Mesenchymal stem cell (in vitro differentiated cells and primary cell): ENCODE data around the gene ANTKMT.

Experiments
- DNase-seq: peaks from one replicate; pipeline ENCODE4 v3.0.0-alpha.2; 2013
- H2AFZ ChIP-seq: one replicate; pipeline ENCODE4 v1.6.1; 2013; ENCODE audit warnings: low read depth, mild to moderate bottlenecking, control low read depth, inconsistent platforms, low read length, moderate library complexity
- H2AK5ac ChIP-seq: 2 replicates; pipeline ENCODE4 v1.6.1; 2013; ENCODE audit warnings: low read length, moderate library complexity, mild to moderate bottlenecking, inconsistent platforms; ENCODE audit not compliant: severe bottlenecking
- H2BK120ac ChIP-seq: one replicate; pipeline ENCODE4 v1.6.1; 2013; ENCODE audit warnings: low read depth, mild to moderate bottlenecking, inconsistent platforms, low read length, moderate library complexity
- H2BK12ac ChIP-seq, 2 experiments: one replicate each; pipeline ENCODE4 v1.6.1; 2013; ENCODE audit warnings: inconsistent platforms in 2 of 2, low read length in 2 of 2, mild to moderate bottlenecking in 2 of 2, moderate library complexity in 2 of 2, control low read depth in 1 of 2
- H2BK15ac ChIP-seq: one replicate; pipeline ENCODE4 v1.6.1; 2013; ENCODE audit warnings: mild to moderate bottlenecking, low read depth, inconsistent platforms; ENCODE audit not compliant: poor library complexity, severe bottlenecking
- H2BK5ac ChIP-seq: 2 replicates; pipeline ENCODE4 v1.6.1; 2013; ENCODE audit warnings: low read depth, mild to moderate bottlenecking, low read length, control low read depth, inconsistent platforms; ENCODE audit not compliant: poor library complexity, severe bottlenecking
- H3K14ac ChIP-seq, 2 experiments: one replicate each; pipeline ENCODE4 v1.6.1; 2013; ENCODE audit warnings: inconsistent platforms in 2 of 2, low read length in 2 of 2, control low read depth in 1 of 2, mild to moderate bottlenecking in 1 of 2, moderate library complexity in 1 of 2
- H3K18ac ChIP-seq, 2 experiments: one replicate each; pipeline ENCODE4 v1.6.1; 2013; ENCODE audit warnings: inconsistent platforms in 2 of 2, low read length in 2 of 2, control low read depth in 1 of 2, low read depth in 1 of 2, mild to moderate bottlenecking in 1 of 2
- H3K23ac ChIP-seq, 2 experiments: one replicate each; pipeline ENCODE4 v1.6.1; 2013; ENCODE audit warnings: inconsistent platforms in 2 of 2, low read length in 2 of 2, mild to moderate bottlenecking in 2 of 2, moderate library complexity in 2 of 2, control low read depth in 1 of 2
- H3K27ac ChIP-seq: 2 replicates; pipeline ENCODE4 v1.5.1; 2013; ENCODE audit warnings: mild to moderate bottlenecking, moderate library complexity, low read length, control low read depth, inconsistent platforms; ENCODE audit not compliant: poor library complexity, severe bottlenecking
- H3K27me3 ChIP-seq, 2 experiments: 2 replicates each; pipeline versions ENCODE4 v1.6.1 to v1.7.0; 2013; ENCODE audit warnings: low read length in 2 of 2, mild to moderate bottlenecking in 2 of 2, moderate library complexity in 2 of 2, control low read depth in 1 of 2, inconsistent platforms in 1 of 2; ENCODE audit not compliant: control insufficient read depth in 1 of 2, insufficient read depth in 1 of 2
- H3K36me3 ChIP-seq, 2 experiments: 2 replicates each; pipeline versions ENCODE4 v1.6.1 to v1.7.0; 2013; ENCODE audit warnings: low read length in 2 of 2, control low read depth in 1 of 2, inconsistent platforms in 1 of 2, low read depth in 1 of 2, mild to moderate bottlenecking in 1 of 2; ENCODE audit not compliant: insufficient read depth in 2 of 2, control insufficient read depth in 1 of 2
- H3K4ac ChIP-seq, 2 experiments: one replicate each; pipeline ENCODE4 v1.6.1; 2013; ENCODE audit warnings: inconsistent platforms in 2 of 2, low read length in 2 of 2, mild to moderate bottlenecking in 2 of 2, moderate library complexity in 2 of 2, control low read depth in 1 of 2, low read depth in 1 of 2
- H3K4me1 ChIP-seq: 2 replicates; pipeline ENCODE4 v1.6.1; 2013; ENCODE audit warnings: low read depth, low read length, control low read depth; ENCODE audit not compliant: control insufficient read depth, insufficient read depth
- H3K4me2 ChIP-seq: 2 replicates; pipeline ENCODE4 v1.6.1; 2013; ENCODE audit warnings: low read length, mild to moderate bottlenecking, inconsistent platforms; ENCODE audit not compliant: poor library complexity, severe bottlenecking
- H3K4me3 ChIP-seq, 2 experiments: 2 replicates each; pipeline versions ENCODE4 v1.5.1 to v1.7.0; 2013; ENCODE audit warnings: low read length in 2 of 2, mild to moderate bottlenecking in 2 of 2, control low read depth in 1 of 2, low read depth in 1 of 2; ENCODE audit not compliant: insufficient read depth in 1 of 2
- H3K79me1 ChIP-seq: replicated peaks from 2 replicates; pipeline ENCODE4 v1.6.1; 2013; ENCODE audit warnings: mild to moderate bottlenecking, control low read depth, low read length, inconsistent platforms; ENCODE audit not compliant: poor library complexity, severe bottlenecking
- H3K9ac ChIP-seq: 2 replicates; pipeline ENCODE4 v1.7.0; 2013; ENCODE audit warnings: mild to moderate bottlenecking, low read length, moderate library complexity
- H3K9me3 ChIP-seq: 2 replicates; pipeline ENCODE4 v1.7.0; 2013; ENCODE audit warnings: mild to moderate bottlenecking, low read length; ENCODE audit not compliant: control insufficient read depth
- H4K8ac ChIP-seq: one replicate; pipeline ENCODE4 v1.6.1; 2013; ENCODE audit warnings: inconsistent platforms, mild to moderate bottlenecking, low read length, moderate library complexity
- H4K91ac ChIP-seq: one replicate; pipeline ENCODE4 v1.6.1; 2013; ENCODE audit warnings: mild to moderate bottlenecking, low read length, inconsistent platforms
- WGBS: methylation state at CpG from one replicate; pipeline ENCODE4 v1.1.7; 2013; ENCODE audit warnings: mixed read lengths; 5-methylcytosine and 5-hydroxymethylcytosine counted together

The ANTKMT gene

DNA sequence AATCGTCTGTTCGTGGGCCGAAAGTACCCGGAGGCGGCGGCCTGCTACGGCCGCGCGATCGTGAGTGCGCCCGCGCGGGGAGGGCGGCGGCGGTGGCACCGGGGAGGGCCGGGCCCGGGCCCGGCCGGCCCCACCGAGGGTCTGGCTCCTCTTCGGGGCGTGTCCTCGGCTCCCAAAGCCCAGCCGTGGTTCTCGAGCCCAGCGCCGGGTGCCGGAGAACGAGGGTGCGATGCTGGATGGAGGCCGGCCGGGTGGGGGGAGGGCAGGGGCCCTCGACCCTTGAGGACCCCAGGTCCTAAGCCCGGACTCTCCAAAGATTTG is 40.4 kb upstream of the ANTKMT start:
- peak overlapping the region; percentile 45 for H2BK120ac ChIP-seq
- no peak for DNase-seq
- peak overlapping the region in 1 of 2 experiments; percentile 80 for H3K14ac ChIP-seq
- H3K9me3 ChIP-seq, result no peaks in the 10 kb centered on the region
- peak overlapping the region; percentile 50 to 76 for H3K18ac ChIP-seq
- H3K9ac ChIP-seq, result peak overlapping the region; percentile 94
- H3K4me1 ChIP-seq, result peaks cover 71% of the 10 kb centered on the region
- H3K4me3 ChIP-seq, result peak overlapping the region; percentile 80 to 93
- peak overlapping the region; percentile 72 for H4K8ac ChIP-seq
- peak overlapping the region; percentile 83 for H3K4me2 ChIP-seq
- H3K27me3 ChIP-seq, result no peaks in the 10 kb centered on the region
- peak overlapping the region; percentile 52 for H4K91ac ChIP-seq
- under 1% methylated on average over 38 of the region's 38 CpGs for WGBS
- H3K79me1 ChIP-seq, result peaks cover 14% of the 10 kb centered on the region
- no peak overlapping the region for H3K23ac ChIP-seq
- no peak overlapping the region for H2AK5ac ChIP-seq
- peak overlapping the region; percentile 20 for H2BK5ac ChIP-seq
- H3K27ac ChIP-seq, result peak overlapping the region; percentile 59
- H2BK12ac ChIP-seq, result no peak overlapping the region
- no peak overlapping the region for H2BK15ac ChIP-seq
- H2AFZ ChIP-seq, result no peak overlapping the region
- H3K4ac ChIP-seq, result peak overlapping the region; percentile 65 to 91
- peaks cover 29 to 58% of the 10 kb centered on the region in 2 experiments for H3K36me3 ChIP-seq

DNA sequence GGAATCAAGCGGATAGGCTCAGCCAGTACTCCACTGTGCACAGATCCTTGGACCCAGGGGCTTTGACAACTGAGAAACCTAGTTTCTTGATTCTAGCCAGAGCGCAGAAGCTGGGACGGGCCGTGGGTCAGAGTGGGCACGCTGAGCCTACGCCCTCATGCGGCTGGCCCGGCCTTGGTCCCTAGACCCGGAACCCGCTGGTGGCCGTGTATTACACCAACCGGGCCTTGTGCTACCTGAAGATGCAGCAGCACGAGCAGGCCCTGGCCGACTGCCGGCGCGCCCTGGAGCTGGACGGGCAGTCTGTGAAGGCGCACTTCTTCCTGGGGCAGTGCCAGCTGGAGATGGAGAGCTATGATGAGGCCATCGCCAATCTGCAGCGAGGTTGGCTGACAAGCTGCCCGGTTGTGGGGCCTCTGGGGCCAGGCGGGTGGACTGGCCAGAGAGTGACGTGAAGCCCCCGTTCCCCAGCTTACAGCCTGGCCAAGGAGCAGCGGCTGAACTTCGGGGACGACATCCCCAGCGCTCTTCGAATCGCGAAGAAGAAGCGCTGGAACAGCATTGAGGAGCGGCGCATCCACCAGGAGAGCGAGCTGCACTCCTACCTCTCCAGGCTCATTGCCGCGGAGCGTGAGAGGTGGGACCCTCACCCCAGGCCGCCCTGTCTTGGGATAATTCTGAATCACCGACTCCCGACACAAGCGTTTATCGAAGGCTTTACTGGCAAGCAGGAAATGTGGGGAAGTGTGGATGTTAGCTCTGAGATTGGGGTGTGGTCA is 39.8 kb upstream of the ANTKMT start:
- H3K23ac ChIP-seq, result peak overlapping the region in 1 of 2 experiments; percentile 85
- no peak overlapping the region for H3K18ac ChIP-seq
- H2BK12ac ChIP-seq, result peak overlapping the region in 1 of 2 experiments; percentile 31
- H2AK5ac ChIP-seq, result no peak overlapping the region
- no peak overlapping the region for H4K8ac ChIP-seq
- H2BK120ac ChIP-seq, result peak overlapping the region; percentile 15
- peak overlapping the region; percentile 59 for H3K27ac ChIP-seq
- peak overlapping the region; percentile 94 for H3K9ac ChIP-seq
- H3K9me3 ChIP-seq, result no peaks in the 10 kb centered on the region
- H3K27me3 ChIP-seq, result no peaks in the 10 kb centered on the region
- H3K4ac ChIP-seq, result peak overlapping the region; percentile 33 to 91
- H4K91ac ChIP-seq, result no peak overlapping the region
- H3K4me3 ChIP-seq, result peak overlapping the region; percentile 80 to 93
- H2AFZ ChIP-seq, result peak overlapping the region; percentile 3
- no peak overlapping the region for H2BK15ac ChIP-seq
- H3K79me1 ChIP-seq, result peaks cover 19% of the 10 kb centered on the region
- no peak overlapping the region for H2BK5ac ChIP-seq
- peaks cover 29 to 64% of the 10 kb centered on the region in 2 experiments for H3K36me3 ChIP-seq
- H3K4me2 ChIP-seq, result peak overlapping the region; percentile 83
- H3K4me1 ChIP-seq, result peaks cover 70% of the 10 kb centered on the region
- peak; percentile 58 for DNase-seq
- 59% methylated on average over 44 of the region's 44 CpGs for WGBS
- peak overlapping the region in 1 of 2 experiments; percentile 88 for H3K14ac ChIP-seq

DNA sequence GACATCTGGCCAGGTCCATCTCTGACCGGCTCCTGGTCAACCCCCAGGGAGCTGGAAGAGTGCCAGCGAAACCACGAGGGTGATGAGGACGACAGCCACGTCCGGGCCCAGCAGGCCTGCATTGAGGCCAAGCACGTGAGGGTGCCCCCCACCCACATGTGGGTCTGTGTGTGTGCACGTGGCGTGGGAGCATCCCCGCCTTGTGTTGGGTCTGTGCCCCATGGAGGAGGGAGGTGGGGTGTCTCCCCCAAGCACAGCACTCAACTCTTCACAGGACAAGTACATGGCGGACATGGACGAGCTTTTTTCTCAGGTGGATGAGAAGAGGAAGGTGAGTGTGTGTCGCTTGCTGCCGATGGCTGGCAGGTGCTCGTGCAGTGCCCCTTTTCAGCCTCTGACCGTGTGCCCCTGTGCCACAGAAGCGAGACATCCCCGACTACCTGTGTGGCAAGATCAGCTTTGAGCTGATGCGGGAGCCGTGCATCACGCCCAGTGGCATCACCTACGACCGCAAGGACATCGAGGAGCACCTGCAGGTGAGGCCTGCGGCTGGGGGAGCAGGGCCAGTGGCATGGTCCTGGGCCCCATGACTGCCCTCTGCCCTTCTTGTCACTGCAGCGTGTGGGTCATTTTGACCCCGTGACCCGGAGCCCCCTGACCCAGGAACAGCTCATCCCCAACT is 39.1 kb upstream of the ANTKMT start:
- Histone ChIP-seq H3K36me3 (peaks cover 36 to 68% of the 10 kb centered on the region in 2 experiments), H3K4me3 (peak overlapping the region in 1 of 2 experiments; percentile 93), H3K27me3 (no peaks in the 10 kb centered on the region), H4K8ac (peak overlapping the region; percentile 38), H2AK5ac (no peak overlapping the region), H3K4ac (no peak overlapping the region), H3K9ac (peak overlapping the region; percentile 94), H2BK5ac (no peak overlapping the region), H2BK120ac (no peak overlapping the region), H3K18ac (no peak overlapping the region), H3K14ac (no peak overlapping the region), H3K4me1 (peaks cover 68% of the 10 kb centered on the region), H2AFZ (no peak overlapping the region), H3K27ac (no peak overlapping the region), H3K9me3 (no peaks in the 10 kb centered on the region), H4K91ac (no peak overlapping the region), H3K79me1 (peaks cover 27% of the 10 kb centered on the region), H3K23ac (no peak overlapping the region), H2BK15ac (no peak overlapping the region), H3K4me2 (peak overlapping the region; percentile 83), H2BK12ac (no peak overlapping the region)
- WGBS, result 85% methylated on average over 28 of the region's 28 CpGs
- DNase-seq, result no peak
